HG02973 (cell line): Measurements from ENCODE around the gene PHPT1.
"Not testable (repeated sequence)": the region's sequence is repeated elsewhere in the genome, so short reads cannot be mapped to it uniquely, and the experiment has no call there.

Experiments
- ATAC-seq: cut with Tn5 transposase; IDR thresholded peaks from one replicate; pipeline ENCODE4 v1.9.1; 2021; ENCODE audit warnings: moderate library complexity; ENCODE audit not compliant: unreplicated experiment

Gene PHPT1

DNA sequence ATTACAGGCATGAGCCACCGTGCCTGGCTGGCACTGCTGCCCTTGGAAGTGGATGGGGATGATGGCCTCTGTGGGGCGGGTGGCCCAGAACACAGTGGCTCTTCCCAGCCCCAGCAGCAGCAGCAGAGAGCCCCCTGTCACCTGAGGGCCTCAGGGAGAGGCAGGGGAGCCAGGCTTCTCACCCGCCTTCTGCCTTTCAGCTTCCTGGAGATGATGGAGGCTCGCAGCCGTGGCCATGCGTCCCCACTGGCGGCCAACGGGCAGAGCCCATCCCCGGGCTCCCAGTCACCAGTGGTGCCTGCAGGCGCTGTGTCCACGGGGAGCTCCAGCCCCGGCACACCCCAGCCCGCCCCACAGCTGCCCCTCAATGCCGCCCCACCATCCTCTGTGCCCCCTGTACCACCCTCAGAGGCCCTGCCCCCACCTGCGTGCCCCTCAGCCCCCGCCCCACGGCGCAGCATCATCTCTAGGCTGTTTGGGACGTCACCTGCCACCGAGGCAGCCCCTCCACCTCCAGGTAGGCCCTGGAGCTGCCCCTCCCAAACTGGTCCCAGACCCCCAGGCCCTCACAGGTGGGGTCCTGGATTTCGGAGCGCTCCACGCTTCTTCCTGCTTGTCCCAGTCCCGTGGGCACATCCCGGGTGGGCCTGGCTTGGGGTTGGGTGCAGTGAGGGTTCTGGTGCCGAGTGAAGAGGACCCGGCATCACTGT lies 11.9 kb upstream of the PHPT1 start:
- ATAC-seq: no peak

DNA sequence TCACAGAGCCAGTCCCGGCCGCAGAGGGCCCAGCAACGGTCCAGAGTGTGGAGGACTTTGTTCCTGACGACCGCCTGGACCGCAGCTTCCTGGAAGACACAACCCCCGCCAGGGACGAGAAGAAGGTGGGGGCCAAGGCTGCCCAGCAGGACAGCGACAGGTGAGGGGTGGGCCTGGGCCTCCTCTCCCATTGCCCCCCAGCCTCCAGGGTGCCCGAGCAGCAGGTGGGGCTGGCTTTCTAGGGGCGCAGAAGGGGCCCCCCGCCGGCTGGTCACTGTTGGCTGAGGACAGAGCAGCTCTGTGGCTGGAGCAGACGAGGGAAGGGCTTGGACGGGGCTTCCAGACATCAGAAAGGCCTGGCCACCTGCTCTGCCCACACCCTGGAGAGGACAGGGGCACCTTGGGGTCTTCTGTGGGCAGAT lies 11.3 kb upstream of the PHPT1 start:
- not testable (repeated sequence) for ATAC-seq

DNA sequence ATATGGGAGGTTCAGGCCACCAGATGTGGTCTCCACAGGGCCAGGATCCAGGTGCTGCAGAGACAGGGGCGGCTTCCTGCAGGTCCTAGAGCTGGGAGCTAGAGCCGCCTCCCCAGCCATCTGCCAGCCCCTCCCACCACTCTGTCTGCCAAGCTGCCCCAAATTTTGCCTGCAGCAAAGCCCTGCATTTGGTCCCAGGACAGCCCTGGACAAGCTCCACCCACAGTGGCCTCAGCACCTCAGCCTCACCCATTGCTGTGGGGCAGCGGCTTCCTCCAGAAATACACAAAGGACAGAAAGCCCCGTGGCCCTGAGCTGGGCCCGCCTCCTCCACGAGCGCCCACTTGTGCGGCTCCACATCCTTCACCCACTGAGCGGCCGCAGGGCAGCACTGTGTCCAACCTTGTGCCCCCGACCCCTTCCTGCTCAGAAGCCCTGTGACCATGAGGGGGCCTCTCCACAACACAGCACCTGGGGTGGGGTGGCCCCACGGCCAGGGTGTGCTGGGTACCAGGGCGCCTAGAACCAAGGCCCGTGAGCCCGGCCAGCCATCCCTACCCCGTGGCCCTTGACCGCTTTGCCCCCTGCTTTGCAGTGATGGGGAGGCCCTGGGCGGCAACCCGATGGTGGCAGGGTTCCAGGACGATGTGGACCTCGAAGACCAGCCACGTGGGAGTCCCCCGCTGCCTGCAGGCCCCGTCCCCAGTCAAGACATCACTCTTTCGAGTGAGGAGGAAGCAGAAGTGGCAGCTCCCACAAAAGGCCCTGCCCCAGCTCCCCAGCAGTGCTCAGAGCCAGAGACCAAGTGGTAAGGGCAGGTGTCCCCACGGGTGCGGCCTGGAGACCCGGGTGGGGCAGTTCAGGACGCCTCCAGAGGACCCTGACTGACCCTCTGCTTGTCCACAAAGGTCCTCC lies 10.6 kb upstream of the PHPT1 start:
- no peak for ATAC-seq

DNA sequence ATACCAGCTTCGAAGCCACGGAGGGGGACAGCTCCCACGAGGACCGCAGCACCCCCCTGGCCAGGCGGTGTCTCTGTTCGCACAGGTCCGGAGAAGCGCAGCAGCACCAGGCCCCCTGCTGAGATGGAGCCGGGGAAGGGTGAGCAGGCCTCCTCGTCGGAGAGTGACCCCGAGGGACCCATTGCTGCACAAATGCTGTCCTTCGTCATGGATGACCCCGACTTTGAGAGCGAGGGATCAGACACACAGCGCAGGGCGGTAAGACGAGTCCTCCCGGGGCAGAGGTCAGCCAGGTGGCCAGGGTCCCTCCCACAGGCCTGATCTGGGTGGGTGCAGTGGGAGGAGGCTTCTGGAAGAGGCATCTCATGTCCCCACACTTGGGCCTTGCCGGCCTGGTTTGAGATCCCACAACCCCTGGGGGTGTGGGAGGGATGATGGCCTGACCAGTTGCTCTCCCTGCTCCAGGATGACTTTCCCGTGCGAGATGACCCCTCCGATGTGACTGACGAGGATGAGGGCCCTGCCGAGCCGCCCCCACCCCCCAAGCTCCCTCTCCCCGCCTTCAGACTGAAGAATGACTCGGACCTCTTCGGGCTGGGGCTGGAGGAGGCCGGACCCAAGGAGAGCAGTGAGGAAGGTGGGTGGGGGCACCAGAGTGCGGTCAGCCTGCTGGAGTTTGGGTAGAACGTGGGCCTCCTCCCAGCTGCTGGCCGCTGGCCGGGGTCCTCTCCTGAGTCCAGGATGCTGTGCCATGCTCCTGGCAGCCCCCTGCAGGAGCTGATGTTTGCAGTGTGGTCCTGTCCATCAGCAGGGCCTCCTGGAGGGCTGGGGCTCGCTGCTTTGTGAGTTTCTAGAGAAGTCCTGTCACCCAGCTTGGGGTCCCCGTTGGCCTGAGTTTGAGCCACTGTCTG lies 9.7 kb upstream of the PHPT1 start:
- ATAC-seq: no peak

DNA sequence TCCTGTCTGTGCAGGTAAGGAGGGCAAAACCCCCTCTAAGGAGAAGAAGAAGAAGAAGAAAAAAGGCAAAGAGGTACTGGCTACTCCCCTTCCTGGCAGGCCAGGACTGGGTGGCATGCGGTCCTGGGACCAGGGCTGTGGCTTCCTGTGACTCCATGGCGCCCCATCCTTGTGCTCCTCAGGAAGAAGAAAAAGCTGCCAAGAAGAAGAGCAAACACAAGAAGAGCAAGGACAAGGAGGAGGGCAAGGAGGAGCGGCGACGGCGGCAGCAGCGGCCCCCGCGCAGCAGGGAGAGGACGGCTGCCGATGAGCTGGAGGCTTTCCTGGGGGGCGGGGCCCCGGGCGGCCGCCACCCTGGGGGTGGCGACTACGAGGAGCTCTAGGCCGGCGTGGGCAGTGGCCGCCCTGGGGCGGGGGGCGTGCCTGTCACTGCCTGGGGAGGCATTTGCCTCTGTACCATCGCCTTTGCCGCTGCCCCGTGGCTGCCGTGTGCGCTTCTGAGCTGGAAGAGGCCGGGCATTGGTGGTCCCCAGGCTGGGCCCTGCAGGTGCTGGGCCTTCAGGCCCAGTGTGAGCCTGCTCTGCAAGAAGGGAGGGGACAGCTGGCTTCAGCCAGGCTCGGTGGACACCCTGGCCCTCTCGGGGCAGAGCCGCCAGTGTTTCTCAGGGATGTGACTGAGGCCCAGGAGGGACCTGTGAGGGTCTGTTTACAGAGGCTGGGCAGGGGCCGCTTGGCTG lies 8.9 kb upstream of the PHPT1 start:
- ATAC-seq: no peak

DNA sequence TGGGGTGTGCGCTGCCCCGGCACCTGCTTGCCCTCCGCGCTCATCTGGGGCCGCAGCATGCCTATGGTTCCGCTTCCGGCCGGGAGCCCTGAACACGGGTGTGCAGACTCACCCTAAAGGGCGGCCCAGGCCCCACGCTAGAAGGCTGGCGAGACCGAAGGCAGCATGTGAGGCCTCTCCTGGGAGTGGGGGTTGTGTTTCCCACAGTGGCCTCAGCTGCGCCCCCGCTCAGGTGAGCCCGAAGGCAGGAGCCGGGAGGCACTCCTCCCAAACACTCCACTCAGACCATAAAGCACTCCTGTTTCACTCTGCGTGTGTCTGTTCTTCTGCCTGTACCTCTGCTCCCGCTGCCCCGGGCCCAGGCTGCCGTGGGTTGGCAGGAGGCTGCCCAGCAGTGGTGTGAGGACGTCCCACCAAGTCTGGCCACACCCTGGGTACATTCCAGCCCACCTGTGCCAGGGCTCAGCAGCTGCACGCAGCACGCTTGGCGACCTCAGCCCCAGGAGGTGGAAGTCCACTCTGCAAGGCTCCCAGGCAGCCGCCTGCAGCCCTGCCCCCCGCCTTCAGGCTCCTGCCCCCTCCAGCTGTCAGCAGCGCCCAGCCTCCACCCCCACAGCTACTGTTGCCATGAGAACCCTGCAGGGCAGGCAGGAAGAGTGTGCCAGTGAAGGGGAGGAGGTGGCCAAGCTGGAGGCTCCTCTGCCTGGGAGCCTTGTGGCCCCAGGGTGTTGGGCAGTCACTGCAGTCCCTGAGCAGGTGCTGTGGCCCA lies 8.1 kb upstream of the PHPT1 start:
- ATAC-seq: no peak

DNA sequence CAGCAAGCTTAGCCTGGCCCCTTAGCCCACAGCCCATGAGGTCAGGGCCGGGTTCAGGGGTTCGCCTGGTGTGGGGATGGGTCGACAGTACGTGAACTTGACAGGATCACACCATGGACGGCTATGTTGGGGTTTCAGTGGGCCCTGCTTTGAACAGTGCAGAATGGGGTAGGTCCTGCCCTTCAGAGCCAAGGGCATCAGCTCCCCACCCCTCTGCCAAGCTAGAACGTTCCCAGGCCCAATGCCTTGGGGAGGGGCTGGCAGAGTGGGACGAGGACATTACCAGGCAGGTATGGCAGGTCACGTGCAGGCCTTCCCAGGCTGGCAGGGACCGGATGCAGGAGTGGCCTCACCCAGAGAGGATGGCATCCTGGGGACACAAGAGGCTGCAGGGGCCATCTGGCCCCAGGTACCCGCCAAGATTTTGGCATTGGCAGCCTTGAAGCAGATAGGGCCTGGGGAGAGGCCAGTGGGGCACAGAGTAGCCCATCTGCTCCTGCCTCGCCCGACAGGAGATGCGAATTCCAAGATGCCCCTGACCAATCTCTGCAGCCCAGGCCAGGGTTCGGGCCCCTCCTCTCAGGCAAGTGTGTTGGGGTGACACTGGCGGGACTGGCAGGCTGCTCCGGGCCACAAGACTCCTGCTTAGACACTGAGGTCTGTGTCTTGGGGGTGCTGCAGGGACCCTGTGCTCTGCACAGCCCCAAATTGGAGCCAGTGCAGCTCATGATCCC lies 7.4 kb upstream of the PHPT1 start:
- not testable (repeated sequence) for ATAC-seq

DNA sequence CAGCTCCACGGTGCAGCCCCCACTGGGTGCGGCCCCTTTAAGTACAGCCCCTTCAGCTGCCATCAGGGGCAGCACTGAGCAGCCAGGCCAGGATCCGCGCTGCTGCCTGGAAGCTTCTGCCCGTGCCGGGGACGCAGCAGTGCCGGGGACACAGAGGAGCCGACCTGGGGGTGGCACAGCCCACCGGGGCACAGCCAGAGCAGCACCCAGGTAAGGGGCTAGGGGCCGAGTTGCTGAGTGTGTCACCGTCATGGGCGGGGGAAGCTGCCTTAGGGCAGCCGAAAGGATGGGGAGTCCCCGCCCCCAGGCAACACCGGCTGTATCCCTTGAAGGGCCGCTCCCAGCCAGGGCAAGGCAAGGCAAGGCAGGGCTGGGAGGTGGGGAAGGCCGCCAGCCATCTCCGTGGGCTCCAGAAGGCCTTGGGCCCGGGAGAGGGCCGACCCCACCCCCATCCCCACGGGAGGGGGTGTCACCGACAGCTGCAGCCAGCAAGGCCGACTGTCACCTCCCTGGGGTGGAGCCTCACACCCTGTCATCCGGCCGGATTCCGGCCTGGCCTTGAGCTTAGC lies 6.7 kb upstream of the PHPT1 start, which contains the start of gene AJM1:
AJM1 (plus strand) TSS at position 99 of the 569 bp plus-strand sequence. CDS start 1,937 bp downstream, outside the sequence.
- peak; percentile 54 for ATAC-seq

DNA sequence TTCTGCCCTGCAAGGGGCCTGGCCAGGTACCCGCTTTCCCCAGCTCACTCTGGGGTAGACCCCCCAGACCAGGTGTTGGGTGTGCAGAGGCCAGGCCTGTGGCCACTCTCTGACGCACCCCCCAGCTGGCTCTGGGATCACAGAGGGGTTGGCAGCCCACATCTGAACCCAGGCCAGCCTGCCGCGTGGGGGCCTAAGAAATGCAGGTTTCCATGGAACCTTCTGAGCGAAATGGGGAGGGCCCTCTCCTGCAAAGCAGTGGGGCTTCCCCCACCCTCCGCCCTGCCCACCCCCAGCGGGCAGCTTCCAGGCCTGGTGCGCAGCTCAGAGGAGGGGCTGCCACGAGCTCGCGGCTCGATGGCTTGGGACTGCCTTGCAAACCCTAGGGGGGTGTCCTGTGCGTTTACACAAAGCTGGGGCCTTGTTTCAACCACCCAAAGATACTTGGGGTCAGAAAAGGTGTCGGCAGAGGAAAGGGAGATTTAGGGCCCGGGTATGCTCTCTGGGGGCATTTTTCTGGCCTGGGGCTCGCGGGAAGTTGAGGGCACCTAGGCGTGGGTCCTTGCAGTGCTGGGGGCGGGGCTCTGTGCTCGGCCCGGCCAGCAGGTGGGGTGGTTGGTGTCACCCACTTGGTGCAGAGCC lies 5.9 kb upstream of the PHPT1 start:
- ATAC-seq: not testable (repeated sequence)

DNA sequence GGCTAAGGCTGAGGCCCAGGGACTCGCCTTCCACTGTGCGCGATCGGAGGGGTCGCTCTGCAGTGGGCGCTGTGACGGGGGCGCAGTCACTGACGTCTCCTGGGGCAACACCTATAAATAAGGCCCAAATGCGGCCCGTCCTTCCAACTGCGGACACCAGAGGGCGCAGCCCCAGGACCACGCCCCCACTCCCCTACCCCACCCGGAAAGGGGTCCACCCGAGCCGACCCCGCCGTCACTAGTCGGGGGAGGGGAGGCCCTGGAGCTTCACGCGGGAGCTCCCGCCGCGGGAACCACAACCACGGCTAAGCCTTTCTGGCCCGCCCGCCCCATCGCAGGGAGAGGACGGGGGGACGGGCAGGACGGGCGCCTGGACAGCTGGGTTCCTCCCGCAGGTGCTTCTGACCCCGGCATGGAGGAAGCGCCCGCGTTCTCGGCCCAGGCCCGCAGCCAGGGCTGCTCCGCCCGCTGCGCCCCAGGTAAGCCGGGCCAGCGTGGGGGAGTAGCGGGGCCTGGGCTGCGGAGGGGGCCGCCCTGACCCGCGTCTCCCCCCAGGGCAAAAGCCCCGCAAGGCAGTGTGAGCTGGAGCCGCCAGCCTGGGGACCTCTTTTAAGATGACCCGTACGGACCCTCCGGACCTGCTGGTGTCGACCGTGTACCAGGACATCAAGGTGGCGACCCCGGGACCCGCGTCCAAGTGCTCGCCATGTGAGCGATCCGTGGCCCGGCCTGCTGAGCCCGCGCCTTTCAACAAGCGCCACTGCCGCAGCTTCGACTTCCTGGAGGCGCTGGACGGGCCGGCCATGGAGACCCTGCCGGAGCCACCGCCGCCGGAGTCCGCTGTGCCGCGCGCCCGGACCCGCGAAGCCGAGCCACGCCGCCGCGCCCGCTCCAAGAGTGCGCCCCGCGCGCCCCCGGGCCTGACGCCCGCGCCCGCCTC lies 5.1 kb upstream of the PHPT1 start:
- ATAC-seq: not testable (repeated sequence)

DNA sequence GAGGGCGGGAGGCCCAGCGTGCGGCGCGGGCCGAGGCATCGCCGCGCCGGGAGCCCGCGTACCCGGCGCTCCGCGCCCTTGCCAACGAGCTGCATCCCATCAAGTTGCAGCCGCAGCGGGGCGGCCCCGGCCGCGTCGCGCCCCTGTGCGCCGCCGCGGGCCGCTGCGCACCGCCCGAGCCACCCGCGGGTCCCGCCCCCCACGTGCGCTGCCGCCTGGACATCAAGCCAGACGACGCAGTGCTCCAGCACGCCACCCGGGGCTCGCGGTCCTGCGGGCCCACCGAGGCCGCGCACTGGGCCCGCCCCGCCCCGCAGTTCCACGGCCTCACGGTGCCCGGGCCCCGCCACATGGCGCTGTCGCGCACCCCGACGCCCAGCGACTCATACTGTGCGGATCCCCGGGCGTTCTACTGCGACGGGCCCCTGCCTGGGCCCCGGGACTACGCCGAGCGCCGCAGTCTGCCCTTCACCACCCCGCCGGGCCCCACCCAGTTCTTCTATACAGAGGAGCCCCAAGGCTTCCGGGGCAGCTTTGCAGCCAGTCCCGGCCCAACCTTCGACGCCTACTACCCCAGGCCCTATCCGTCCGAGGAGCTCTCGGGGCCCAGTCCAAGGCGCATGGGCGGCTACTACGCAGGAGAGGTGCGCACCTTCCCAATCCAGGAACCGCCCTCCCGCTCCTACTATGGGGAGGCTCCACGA lies 4.3 kb upstream of the PHPT1 start:
- no peak for ATAC-seq

DNA sequence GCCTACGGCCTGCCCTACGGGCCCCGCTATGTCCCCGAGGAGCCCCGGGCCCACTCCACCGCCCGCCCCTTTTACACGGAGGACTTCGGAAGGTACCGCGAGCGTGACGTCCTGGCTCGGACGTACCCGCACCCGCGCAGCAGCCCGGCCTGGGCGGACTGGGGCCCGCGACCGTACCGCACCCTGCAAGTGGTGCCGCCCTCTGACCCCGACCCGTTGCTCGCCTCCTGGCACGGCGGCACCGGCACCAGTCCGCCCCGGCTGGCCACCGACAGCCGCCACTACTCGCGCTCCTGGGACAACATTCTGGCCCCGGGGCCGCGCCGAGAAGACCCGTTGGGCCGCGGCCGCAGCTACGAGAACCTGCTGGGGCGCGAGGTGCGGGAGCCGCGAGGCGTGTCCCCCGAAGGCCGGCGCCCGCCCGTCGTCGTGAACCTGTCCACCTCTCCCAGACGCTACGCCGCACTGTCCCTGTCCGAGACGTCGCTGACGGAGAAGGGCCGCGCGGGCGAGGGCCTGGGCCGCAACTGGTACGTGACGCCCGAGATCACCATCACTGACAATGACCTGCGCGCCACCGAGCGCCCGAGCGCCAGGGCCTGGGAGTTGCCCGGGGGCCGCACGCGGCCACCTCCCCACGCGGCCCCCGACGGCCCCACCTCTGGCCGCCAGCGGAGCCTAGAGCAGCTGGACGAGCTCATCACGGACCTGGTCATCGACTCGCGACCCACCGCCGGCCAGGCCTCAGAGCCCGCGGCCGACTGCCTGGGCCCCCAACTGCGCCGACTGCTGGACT lies 3.5 kb upstream of the PHPT1 start:
- no peak for ATAC-seq

DNA sequence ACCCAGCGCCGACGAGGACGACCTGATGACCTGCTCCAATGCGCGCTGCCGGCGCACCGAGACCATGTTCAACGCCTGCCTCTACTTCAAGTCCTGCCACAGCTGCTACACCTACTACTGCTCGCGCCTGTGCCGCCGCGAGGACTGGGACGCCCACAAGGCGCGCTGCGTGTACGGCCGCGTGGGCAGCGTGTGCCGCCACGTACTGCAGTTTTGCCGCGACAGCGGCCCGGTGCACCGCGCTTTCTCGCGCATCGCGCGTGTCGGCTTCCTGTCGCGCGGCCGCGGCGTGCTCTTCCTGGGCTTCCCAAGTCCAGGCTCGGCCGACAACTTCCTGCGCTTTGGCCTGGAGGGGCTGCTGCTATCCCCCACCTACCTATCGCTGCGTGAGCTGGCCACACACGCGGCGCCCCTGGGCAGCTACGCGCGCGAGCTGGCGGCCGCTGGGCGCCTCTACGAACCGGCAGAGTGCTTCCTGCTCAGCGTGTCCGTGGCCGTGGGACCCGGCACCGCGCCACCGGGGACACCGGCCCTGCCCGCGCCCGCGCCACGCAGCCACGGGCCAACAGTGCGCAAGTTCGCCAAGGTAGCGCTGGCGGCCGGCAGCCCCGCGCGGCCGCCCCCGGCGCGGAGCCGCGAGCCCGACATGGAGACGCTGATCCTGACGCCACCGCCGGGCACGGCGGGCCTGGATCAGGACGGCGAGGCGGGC lies 2.7 kb upstream of the PHPT1 start:
- ATAC-seq: no peak

DNA sequence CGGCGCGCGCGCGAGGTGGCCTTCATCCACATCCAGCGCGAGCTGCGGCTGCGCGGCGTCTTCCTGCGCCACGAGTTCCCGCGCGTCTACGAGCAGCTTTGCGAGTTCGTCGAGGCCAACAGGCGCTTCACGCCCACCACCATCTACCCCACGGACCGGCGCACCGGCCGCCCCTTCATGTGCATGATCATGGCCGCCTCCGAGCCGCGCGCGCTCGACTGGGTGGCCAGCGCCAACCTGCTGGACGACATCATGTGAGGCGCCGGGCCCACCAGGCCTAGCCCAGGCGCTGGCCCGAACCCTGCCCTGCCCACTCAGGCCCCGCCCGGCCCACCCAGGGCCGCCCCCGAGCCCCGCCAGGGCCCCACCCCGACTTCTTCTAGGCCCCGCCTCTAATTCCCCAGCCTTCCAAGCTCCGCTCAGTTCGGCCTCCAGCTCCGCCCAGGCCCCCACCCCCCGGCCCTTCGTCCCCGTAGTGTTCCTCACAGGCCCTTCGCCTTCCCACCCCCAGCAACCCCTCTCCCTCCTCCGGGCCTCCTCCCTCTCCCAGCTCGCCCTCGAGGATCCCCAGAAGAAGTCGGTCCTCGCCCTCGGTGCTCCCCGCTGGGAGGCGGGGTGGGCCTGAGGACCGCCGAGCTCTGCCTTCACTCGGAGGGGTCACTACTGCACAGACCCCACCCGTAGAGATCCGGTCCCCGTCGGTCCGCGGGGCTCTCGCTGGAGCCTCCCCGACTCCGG lies 2.0 kb upstream of the PHPT1 start:
- no peak for ATAC-seq
